GM18517 (cell line): Measurements from ENCODE around the gene SPATA25.

Experiments
- ATAC-seq: cut with Tn5 transposase; IDR thresholded peaks from one replicate; pipeline ENCODE4 v1.9.1; 2021; ENCODE audit warnings: mild to moderate bottlenecking, moderate library complexity; ENCODE audit not compliant: unreplicated experiment

Gene SPATA25

GRCh38 chr20:45867136-45867818 is 20.1 kb downstream of the SPATA25 start:
- ATAC-seq: no peak

GRCh38 chr20:45866454-45866853 is 21.0 kb downstream of the SPATA25 start:
- no peak for ATAC-seq

GRCh38 chr20:45863543-45864470 is 23.6 kb downstream of the SPATA25 start:
- ATAC-seq: no peak

GRCh38 chr20:45861221-45862075 is 26.0 kb downstream of the SPATA25 start:
- no peak for ATAC-seq

- ATAC-seq: no peak
Measured at GRCh38 chr20:45860560-45861220, 26.7 kb downstream of the SPATA25 start.

- ATAC-seq: no peak
Measured at GRCh38 chr20:45859916-45860315, 27.5 kb downstream of the SPATA25 start.

- no peak for ATAC-seq
Measured at GRCh38 chr20:45857882-45858216, 29.6 kb downstream of the SPATA25 start.

GRCh38 chr20:45857114-45857881 is 30.1 kb downstream of the SPATA25 start, which contains the start of the genes ACOT8 and ZSWIM3:
Gene ACOT8, minus strand, starts transcription at chr20:45857392. Its CDS starts 77 bp downstream, at chr20:45857315.
Gene ZSWIM3, plus strand, starts transcription at chr20:45857614. Its CDS starts 212 bp downstream, at chr20:45857826.
- ATAC-seq: peak; percentile 96

- no peak for ATAC-seq
Measured at GRCh38 chr20:45853484-45853883, 33.9 kb downstream of the SPATA25 start.

GRCh38 chr20:45852326-45852725 is 35.1 kb downstream of the SPATA25 start:
- ATAC-seq: no peak

GRCh38 chr20:45851501-45851900 is 35.9 kb downstream of the SPATA25 start:
- ATAC-seq: no peak

- ATAC-seq: no peak
Measured at GRCh38 chr20:45850926-45851325, 36.5 kb downstream of the SPATA25 start.

- no peak for ATAC-seq
Measured at GRCh38 chr20:45850238-45850637, 37.2 kb downstream of the SPATA25 start.

- no peak for ATAC-seq
Measured at GRCh38 chr20:45848969-45849582, 38.3 kb downstream of the SPATA25 start.

- ATAC-seq: no peak
Measured at GRCh38 chr20:45848421-45848820, 39.0 kb downstream of the SPATA25 start.

- ATAC-seq: no peak
Measured at GRCh38 chr20:45845452-45845851, 42.0 kb downstream of the SPATA25 start.

GRCh38 chr20:45843506-45843905 is 43.9 kb downstream of the SPATA25 start:
- no peak for ATAC-seq

GRCh38 chr20:45842169-45842812 is 45.1 kb downstream of the SPATA25 start:
- ATAC-seq: no peak
